NCI-H526 (cell line): ENCODE measurements around the gene A2ML1.
"Not testable (repeated sequence)": the region's sequence is repeated elsewhere in the genome, so short reads cannot be mapped to it uniquely, and the experiment has no call there.

Source experiments
- DNase-seq, 2 experiments: peaks; one replicate each; lab custom pipeline; 2025; lab: John Stamatoyannopoulos, UW

The A2ML1 gene

GRCh38 chr12:8906266-8907180 lies 84.1 kb downstream of the A2ML1 start:
- no peak for DNase-seq

GRCh38 chr12:8907513-8907912 lies 85.1 kb downstream of the A2ML1 start:
- DNase-seq: peak in 1 of 2 experiments; percentile 14

DNA sequence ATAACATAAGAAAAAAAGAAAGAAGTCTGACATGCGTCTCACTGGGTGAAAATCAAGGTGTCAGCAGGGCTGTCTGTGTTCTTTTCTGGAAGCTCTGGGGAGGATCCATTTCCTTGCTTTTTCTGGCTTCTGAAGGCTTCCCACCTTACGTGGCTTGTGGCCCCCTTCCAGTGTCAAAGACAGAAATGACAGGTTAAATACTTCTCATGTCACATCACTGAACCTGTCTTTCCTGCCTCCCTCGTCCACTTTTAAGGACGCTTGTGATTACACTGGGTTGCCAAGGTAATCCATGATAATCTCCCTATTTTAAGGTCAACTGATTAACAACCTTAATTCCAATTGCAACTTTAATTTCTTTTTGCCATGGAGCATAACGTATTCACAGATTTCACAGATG lies 87.3 kb downstream of the A2ML1 start:
- DNase-seq: no peak

GRCh38 chr12:8911606-8912268 lies 89.3 kb downstream of the A2ML1 start:
- no peak for DNase-seq

GRCh38 chr12:8912914-8913313 lies 90.5 kb downstream of the A2ML1 start:
- DNase-seq: peak; percentile 39 to 54

DNA sequence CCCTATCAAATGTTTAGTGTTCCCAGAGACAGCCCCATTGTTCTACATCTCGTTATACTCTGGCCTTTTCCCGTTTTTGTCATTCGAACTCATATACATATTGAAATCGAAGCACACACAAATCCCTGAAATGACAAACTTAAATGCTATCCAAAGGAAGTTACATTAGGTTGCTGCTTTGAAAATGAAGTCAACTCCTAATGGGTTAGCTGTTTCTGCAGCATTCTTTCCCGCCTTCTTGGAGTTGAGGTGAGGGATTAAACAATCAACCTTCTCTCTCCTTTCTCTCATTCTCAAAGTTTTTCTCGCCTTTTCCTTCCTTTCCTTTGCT lies 91.2 kb downstream of the A2ML1 start:
- peak; percentile 51 to 56 for DNase-seq

DNA sequence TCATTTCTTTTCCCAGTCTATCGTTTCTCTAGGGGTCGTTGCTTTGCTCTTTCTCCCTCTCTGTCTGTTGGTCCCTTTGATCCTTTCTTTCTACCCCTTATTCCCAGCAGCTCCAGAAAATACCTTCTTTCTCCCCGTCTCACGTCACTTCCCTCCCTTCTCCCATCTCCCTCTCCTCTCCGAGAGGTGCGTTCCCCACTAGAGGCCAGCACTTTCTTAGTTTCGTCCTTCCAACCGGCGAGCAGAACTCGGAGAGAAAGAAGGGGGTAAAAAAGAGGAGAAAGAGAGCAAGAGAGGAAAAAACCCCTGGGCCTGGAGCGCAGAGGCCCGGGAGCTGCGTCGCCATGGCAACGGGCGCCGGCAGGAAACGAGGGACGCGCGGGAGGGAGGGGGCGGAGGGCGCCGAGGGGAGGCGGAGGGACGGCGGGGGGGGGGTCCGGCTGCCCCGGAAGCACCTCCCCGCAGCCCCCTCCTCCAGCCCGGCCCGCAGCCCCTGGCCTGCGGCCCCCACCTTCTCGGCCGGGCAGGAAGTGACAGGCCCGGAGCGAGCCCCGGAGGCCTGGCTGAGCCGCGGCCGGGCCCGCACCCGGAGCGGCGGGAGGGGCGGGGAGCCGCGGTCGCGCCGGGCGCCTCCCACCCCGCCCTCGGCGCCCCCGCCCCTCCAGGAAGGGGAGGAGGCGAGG lies 91.8 kb downstream of the A2ML1 start, which contains the start of gene PHC1:
PHC1 (plus strand) TSS at position 477 of the 683 bp plus-strand sequence. CDS start 3,169 bp downstream, outside the sequence.
- peak; percentile 68 to 89 for DNase-seq

DNA sequence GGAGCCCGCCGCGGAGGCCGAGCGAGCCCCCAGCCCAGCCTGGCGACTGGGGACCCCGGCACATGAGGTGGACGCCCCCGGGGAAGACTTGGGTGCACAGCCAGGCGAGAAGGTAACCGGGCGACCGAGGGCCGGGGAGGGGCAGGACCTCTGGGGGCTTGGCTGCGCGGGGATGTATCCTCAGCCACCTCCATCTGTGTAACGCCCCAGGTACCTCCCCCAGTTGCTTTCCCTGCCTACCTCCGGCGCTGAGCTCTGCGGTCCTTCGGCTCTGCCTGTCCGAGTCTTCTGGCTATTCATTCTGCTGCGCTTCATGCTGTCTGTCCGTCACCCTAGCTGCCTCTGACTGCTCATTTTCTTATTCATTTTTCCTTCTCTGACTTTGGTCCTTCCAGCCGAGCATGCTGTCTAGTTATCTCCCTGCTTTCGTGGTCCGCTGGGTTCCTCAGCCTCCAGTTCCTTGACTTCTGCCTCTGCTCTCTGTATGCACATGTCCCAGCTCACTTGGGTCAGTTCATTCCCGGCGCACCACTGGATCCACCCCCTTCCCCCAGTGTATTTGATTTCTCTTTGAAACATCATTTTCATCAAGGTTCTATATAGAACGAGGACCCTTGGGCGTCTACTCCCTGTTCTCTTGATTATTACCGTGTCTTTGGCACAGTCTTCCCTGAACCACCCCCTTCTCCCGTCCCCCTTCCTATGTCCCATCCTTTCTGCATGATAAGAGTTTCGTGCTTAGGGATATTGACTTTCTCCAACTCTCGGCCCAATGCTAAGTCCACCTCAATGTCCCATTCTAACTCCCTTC lies 92.5 kb downstream of the A2ML1 start:
- peak; percentile 50 to 77 for DNase-seq

DNA sequence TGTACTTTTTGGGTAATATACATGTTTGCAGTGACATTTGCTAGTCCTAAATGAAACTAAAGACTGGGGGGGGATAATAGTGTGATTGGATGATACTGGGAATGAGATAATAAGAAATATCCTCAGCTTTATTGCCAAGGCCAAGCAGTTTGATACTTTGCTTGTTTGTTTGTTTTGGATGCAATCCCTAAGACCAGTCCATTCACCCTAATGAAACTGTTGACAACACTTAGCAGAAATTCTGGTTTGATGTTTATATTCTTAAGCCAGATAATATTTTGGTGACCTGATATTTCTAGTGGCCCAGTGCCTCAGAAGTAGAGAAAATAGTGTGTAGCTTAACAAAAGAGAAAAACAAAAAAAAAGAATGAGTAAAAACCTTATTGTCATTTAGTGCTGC lies 93.7 kb downstream of the A2ML1 start:
- no peak for DNase-seq

DNA sequence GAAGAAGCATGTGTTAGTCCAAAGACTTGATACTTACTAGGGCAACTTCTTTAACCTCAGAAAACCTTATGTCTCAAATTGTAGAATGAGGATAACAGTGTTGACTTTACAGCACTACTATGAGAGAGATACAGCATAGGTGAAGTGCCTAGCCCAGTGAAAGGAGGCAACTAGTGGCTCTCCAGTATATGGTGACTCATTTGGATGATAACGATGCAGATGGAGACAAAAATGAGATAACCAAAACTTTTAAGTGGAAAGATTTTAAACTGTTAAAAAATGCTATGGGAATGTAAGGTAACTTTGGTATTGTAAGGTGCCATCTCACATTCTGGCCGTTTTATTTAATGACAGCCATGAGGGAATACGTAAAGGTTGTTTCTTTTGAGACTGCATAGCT lies 94.6 kb downstream of the A2ML1 start:
- no peak for DNase-seq

DNA sequence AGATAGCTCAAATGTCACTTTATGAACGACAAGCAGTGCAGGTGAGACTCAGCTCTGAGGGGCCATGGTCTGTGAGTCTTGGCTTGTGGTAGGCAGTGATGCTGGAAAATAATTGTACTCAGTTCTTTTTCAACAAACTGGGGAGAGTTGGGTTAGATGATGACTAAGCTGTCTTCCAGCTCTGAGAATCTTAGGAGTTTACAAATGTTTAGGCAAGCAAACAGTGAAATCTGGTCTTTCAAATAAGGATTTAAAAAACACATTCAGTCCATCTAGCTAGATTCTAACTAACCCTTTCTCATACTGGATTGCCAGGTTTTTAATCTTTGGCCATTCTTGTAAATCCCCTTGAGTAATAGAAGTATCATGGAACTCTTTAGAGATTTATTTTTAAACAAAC lies 95.3 kb downstream of the A2ML1 start:
- no peak for DNase-seq

- not testable (repeated sequence) for DNase-seq
Observed at GRCh38 chr12:8919643-8920042, 97.2 kb downstream of the A2ML1 start.

- no peak for DNase-seq
Observed at GRCh38 chr12:8922544-8922943, 100.1 kb downstream of the A2ML1 start.
